HG02938 (cell line): ENCODE results near the gene RABAC1.

Experiments used
- ATAC-seq: cut with Tn5 transposase; IDR thresholded peaks from one replicate; pipeline ENCODE4 v1.9.1; 2021; ENCODE audit warnings: mild to moderate bottlenecking, moderate library complexity; ENCODE audit not compliant: unreplicated experiment

The RABAC1 gene

DNA sequence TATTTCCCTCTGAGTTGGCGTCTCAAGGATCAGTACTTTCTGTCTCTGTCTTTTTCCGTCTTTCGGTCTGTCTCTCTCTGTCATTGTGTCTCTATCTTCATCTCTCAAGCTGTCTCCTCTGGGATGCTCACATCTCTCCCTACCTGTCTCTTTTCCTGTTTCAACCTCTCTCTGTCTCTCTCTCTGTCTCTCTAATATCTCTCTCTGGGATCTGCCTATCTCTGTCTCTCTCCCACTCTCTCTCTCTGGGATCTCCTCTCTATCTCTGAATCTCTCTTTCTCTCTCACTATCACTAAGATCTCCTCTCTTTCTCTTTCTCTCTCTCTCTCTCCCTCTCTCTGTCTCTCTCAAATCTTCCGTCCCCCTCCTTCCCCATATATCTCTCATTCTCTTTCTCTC lies 30.9 kb upstream of the RABAC1 start:
- no peak for ATAC-seq

DNA sequence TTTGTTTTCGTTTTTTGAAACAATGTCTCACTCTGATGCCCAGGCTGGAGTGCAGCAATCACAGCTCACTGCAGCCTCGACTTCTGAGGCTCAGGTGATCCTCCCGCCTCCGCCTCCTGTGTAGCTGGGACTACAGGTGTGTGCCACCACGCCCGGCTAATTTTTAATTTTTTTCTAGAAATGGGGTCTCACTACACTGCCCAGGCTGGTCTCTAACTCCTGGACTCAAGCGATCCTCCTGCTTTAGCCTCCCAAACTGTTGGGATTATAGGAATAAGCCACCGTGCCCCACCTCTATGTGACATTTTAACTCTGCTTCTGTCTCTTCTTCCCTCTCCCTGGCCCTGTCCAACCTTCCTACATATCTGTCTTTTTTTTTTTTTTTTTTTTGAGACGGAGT lies 29.8 kb upstream of the RABAC1 start:
- ATAC-seq = no peak

DNA sequence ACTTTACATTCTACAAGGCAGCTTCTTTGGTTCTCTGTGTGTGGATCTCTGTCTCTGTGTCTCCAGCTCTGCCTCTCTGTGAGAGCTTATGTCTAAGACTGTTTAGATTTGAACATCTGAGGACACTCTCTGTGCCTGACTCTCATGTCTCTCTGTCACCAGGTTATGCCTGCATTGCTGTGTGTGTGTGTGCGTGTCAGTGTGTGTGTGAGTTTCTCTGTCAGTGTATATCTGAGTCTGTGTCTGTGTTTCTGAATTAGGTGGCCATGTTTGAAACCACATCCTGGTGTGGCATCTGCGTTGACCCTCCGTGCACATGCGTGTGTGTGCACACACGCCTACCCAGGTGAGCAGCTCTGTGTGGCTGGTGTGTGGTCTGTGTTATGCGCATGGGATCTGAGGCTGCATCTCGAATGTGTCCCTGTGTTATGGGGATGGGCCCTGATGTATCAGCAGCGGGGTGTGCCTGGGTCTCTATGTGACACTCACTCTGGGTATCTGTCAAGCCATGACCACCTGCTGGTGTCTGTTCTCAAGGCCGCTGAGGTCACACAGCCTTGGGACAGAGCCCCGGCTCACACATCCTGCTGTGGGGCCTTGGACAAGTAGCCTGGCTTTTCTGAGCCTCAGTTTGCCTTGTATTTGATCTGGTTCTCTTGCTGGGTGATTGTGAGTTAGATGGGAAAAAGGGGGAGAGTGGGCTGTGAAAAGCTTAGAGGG lies 28.2 kb upstream of the RABAC1 start:
- no peak for ATAC-seq

DNA sequence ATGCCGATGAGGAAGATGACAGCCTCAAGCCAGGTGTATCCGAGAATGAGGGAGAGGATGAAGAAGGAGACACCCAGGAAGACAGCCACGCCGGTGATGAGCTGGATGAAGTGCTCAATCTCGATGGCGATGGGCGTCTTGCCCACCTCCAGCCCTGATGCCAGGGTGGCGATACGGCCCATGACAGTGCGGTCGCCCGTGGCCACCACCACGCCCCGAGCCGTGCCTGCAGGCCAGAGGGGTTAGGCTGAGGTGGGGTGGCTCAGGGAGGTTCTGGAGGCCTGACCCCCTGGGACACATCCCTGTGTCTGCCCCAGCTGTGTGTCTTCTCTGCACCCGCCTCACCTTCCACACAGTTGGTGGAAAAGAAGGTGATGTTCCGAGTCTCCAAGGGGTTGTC lies 25.8 kb upstream of the RABAC1 start:
- ATAC-seq = no peak

DNA sequence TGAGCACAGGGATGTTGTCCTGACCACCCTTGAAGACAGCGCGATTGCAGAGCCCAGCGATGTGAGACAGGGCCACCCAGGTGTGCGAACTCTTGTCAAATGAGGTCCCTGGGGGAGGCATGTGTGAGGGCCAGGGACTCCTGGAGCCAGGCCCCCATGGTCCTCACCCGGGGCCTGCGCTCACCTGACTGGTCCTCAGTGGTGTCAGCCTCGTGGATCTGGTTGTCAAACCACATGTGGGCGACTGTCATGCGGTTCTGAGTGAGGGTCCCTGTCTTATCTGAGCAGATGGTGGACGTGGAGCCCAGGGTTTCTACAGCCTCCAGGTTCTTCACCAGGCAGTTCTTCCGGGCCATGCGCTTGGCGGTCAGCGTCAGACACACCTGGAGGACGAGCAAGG lies 22.6 kb upstream of the RABAC1 start:
- ATAC-seq = no peak

DNA sequence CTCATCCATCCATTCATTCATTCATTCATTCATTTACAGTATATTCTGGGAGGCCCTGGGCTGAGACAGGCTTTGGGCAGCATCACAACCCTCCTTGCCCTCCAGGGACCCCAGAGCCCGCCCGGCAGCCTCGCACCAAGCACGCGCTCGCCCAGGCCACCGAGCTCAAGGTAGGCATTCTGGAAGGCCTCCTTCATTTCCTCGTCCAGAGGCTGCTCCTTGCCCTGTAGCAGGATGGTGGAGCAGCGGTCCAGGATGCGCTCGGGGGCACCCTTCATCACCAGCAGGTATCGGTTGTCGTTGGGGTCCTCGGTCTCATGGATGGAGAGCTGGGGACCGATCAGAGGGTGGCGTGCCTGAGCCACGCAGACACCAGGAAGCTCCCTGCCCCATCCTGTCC lies 19.3 kb upstream of the RABAC1 start:
- no peak for ATAC-seq

DNA sequence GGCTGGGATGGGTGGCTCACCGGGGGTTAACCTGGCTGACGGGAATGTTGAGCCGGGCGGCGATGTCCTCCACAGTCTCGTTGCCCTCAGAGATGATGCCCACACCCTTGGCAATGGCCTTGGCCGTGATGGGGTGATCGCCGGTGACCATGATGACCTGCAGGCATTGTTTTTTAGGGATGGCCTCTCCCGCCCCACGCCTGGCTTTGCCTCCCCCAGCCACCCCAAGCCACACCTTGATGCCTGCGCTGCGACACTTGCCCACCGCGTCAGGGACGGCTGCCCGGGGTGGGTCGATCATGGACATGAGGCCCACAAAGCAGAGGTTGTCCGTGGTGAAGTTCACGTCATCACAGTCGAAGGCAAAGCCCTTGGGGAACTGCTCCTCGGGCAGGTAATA lies 18.8 kb upstream of the RABAC1 start:
- no peak for ATAC-seq

DNA sequence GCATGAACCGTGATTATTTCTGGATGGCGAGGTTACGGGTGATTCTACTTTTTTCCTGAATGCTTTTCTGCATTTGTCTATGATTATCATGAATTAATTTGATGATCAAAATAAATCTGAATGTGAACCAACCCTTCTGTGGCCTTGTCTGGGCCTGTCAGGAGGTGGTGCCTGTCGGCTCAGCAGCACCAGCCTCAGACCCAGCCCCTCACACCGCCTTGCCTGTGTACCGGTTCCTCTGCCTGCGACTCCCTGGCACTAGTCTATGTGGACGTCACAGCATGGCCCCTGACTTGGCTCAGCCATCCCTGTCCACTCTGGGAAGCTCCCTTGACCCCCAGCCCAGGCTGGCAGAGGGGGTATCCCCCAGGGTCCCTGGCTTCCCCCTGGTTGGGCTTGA lies 15.5 kb upstream of the RABAC1 start:
- ATAC-seq = no peak

DNA sequence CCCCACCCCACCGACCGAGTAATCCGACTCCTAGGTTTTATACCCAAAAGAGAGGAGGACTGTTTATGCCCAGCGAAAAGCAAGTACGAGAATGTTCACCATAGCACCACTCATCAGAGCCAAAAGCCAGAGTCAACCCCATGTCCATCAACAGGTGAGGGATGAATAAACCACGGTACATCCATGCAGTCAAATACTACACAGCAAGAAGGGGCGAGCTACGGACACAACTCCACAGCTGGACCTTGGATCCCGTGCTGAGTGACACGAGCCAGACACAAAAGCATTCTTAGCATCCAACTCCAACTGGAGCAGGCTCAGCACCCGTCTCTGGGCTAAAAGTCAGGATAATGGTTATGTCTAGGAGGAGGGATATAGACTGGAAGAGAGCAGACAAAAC lies 12.2 kb upstream of the RABAC1 start:
- no peak for ATAC-seq

DNA sequence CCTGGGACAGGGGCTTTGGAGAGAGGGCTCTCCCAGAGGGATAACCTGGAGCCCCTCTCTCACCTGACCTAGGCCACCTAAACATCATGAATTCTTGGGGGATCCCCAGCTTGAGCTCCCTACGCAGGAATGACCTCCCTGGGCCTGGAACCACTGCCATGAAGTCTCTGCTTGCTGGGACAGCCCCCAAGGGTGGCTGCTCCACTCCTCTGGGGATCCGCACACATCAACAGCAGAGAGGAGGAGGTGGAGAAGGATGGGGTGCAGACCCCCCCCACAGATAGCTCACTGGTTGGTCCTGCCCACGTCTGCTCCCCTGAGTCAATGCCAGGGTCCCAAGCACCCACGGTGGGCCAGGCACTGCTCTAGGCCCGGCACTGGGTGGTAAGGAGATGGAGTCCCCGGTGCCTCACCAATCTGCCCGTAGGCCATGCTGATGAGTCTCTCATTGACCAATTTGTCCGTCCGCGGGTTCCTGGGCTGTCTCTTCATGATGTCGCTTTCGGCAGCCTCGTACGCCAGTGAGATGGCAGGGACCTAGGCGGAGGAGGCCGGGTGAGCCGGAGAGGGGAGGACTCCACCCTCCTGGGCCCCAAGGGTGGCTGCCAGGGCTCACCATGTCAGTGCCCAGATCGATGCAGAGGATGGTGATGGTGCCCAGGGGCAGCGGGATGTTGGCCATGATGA lies 10.8 kb upstream of the RABAC1 start:
- no peak for ATAC-seq

DNA sequence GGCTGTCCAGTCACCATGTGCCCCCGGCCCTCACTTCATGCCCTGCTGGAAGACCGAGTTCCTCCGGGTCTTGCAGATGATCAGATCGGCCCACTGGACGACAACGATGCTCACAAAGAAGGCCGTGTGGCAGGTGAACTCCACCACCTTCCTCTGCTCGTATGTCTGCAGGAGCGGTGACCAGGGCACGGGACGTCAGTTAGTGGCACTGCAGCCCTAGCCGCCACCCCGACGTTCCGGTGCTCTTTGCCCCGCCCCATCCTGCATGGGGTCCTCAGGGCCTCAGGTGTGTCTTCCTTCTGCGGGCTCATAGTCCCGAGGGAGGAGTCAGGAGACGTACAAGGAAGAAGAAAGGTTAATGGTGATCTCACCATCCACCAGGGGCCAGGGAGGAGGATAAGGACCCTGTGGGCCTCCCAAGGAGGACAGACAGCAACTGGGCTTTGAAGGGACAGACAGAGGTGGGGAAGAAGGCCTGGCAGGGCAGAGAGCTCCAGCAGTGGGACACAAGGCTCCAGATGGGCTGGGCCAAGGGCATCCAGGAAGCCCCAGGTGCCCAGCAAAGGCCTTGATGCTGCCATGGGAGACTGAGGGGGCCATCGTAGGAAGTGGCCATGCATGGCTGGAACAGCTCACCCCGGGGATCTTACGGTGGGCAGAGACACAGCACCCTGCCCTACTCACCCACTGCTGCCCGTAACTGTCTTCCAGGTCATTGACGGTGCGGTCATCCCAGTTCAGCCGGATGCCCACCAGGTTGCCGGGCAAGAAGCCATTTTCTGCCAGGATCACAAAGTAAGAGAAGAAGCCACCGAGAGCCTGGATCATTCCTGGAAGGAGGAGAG lies 9.9 kb upstream of the RABAC1 start:
- no peak for ATAC-seq

DNA sequence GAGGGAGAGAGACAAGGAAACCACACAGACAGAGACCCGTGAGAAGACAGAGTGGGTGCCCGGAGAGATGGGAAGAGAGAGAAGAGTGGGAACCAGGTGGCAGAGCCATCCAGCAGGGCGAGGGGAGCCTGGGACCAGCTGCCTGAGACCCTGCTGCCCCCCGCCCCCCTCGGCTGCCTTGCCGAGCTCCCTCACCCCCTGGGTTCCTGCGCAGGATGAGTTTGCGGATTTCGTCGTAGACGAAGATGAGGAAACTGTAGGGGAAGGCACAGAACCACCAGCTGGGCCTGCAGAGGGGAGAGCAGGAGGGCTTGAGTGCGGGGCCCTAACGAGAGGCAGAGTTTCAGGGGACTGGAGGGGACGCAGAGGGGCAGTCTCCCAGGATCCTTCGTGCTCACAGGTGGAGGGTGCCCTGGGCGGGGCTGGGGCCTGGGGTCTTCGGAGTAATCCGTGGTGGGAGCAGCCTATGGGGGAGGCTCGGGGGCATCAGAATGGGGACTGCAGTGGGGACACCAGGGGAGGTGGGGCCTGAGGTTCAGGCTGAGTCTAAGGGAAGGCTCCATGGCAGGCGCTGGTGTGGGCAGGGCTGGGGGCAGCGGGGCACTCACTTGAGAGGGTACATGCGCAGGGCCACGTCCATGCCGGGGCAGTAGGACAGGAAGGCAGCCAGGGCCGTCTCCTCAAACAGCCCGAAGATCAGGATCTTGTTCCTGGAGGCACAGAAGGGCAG lies 8.1 kb upstream of the RABAC1 start:
- ATAC-seq = no peak

DNA sequence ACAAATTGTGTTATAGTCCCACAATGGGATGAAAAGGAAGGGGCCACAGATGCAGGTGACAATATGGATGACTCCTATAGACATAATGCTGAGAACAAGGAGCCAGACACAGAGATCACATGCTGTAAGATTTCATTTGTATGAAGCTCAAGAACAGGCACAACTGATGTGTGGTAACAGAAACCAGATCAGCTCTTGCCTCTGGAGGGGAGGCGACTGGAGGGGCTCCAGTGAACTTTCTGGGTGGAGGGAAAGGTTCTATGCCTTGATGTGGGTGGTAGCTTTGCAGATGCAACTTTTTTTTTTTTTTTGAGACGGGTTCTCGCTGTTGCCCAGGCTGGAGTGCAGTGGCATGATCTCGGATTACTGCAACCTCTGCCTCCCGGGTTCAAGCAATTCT lies 6.0 kb upstream of the RABAC1 start:
- ATAC-seq = no peak

DNA sequence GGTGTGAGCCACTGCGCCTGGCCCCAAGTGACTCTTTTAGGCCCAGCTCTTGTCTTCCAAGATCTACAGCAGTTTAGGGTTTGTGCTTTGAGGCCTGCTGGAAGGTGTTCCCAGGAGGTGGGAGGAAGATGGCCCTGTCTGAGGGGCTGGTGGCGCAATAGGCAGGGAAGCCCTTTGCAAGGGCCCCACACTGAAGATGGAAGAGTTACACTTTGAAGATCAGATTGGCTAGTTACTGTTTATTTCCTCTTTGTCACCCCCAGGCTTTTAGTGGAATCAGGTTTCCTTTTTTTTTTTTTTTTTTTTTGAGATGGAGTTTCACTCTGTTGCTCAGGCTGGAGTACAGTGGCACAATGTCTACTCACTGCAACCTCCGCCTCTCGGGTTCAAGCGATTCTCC lies 1.9 kb upstream of the RABAC1 start:
- no peak for ATAC-seq

DNA sequence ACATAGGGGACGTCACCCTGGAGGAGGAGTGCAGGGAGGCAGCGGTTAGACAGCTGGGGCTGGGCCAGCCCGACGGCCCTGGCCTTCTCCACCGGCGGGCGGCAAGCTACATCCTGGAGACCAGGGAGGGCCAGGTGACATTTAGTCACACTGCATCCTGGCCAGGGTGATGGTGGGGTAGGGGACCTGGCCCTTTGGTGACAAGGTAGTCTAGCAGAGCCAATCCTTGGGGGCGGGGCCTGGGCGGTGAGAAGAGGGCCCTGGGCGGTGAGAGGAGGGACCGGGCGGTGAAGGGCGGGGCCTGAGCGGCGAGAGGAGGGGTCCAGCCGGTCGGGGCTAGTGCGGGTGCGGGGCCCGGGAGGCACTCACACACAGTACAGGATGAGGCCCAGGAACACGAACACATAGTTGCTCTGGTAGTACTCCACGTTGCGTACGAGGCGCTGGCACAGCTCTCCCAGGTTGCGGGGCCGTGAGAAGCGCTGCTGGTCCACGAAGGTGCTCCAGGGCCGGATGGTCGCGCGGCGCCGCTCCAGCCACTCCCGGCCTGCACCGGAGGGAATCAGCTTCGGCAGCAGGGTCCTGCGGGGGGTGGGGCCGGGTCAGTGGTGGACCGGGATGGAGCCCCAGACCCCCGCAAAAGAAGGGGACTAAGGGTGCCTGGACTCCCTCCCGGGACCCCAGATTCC lies 610 bp downstream of the RABAC1 start:
- ATAC-seq = peak; percentile 51

DNA sequence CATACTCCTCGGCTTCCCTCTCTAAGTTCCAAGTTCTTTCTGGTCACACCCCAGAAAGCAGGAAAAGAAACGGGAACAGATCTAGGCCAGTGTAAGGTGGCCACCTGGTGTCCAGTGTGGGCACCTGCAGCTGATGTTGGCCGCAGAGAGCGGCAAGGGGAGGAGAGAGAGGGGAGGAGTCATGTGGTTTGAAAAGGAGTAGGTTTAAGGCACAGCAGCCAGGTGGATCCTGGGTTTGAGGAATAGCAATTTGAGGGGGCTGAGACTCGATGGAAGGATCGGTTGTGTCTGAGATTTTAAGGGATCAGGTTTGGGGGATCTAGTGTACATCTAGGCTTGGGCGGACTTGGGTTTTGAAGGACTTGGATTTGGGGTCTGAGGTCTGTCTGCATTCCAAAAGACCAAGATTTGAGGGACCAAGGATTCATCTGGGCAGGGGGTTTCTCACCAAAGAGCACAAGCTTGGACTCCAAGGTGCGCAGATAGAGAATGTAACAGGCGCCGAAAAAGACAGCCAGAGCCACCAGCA lies 1.2 kb downstream of the RABAC1 start:
- ATAC-seq = no peak

DNA sequence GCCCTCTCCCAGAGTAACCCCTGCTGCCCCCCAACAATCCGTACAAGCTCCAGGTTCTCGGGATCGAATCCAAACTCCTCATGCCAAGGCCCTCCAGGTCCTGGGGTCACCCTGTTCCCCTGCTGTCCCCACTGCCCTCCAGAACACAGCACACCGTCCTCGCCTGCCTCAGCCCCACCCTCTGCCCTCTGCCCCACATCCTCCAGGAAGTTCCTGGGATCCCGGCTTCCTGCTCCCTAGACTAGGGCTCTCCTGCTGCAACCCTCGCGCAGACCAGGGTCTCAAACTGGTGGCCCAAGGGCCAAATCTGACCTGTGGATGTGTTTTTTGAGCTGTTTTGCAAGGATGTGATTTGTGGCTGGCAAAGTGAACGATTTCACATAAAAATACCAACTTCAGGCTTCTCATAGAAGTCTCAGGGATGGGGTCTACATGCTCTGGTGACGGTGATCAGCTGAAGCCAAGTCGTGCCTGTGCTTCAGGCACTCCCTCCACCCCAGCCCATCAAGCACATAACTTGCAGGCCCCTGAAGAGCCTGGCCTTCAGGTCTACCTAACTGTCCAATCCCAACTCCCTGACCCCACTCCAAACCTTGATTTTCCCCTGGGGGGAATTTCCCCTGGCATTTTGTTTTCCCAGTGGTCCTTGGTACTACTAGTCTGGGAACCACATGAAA lies 1.8 kb downstream of the RABAC1 start:
- no peak for ATAC-seq

DNA sequence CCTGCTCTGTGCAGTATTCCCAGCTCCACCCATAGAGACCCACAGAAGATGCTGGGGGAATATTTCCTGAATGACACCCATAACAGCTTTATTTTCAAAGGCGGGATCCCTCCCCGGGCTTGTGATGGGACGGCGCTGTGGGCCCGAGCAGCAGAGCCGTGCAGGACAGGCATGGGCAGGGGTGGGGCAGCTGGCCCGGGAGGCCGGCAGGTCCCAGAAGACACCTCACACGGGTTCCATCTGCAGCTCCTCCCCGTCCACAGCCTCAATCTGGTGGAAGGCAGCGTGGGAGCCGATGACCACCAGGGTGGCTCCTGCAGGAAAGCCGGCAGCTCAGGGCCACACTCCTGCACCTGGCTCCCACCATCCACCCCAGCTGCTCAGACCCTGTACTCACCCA lies 2.5 kb downstream of the RABAC1 start:
- ATAC-seq = no peak

DNA sequence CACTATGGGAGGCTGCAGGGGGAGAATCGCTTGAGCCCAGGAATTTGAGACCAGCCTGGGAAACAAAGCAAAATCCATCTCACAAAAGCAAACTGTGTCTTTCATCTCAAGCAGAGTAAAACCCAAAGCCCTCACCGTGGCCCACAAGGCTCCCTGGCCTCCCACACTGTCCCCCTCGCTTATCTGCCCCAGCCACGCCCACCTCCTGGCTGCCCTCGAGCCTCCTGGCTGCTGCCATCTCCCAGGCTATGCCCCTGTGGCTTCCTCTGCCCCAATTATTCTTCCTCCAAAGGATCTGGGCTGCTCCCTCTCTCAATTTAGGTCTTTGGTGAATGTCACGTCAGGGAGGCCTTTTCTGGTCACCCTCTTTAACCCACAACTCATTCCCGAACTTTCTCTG lies 3.6 kb downstream of the RABAC1 start:
- ATAC-seq = no peak

DNA sequence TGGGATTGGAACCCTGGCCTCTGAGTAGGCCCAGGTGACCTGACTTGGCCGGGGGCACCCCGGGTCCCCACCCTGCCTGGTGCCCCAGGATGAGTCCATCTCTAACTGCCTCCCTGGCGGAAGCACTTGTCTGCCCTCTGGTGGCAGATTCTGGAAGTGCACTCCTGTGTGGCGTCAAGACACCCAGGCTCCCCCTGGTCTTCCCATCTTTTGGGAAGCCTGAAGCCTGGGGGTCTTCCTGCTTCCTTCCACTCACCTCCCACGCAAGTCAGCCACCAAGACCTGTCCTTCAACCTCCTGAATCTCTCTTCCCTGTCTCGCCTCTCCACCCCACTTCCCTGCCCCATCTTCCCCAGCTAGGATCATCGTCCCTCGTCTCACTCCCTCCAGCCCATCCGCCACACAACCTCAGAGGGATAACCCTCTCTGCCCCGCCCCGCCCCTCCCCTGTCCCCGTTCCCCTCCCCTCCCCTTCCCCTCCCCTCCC lies 7.4 kb downstream of the RABAC1 start:
- no peak for ATAC-seq
